Measurements from ENCODE around the gene HYDIN.
"Not testable (repeated sequence)": the region's sequence is repeated elsewhere in the genome, so short reads cannot be mapped to it uniquely, and the experiment has no call there.

DNA sequence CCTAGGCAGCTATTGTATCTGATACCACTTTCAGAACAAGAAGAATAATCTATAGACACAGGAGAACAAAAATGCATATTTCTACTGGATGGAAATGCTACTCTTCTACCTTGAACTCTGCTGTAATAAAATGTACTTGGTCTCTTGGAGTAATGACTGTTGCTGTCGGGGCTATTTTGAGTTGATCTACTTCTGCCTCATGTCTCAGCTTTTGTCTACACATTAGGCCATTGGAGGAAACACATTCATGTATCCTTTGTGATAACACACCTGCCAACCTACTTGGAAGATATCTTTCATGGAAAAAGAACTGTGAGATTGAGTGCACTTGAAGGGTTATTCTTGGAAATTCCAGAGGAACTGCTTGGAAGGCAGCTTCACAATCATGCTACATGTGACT is 159.9 kb downstream of the HYDIN start:
- TF ChIP-seq, protein P1, sequence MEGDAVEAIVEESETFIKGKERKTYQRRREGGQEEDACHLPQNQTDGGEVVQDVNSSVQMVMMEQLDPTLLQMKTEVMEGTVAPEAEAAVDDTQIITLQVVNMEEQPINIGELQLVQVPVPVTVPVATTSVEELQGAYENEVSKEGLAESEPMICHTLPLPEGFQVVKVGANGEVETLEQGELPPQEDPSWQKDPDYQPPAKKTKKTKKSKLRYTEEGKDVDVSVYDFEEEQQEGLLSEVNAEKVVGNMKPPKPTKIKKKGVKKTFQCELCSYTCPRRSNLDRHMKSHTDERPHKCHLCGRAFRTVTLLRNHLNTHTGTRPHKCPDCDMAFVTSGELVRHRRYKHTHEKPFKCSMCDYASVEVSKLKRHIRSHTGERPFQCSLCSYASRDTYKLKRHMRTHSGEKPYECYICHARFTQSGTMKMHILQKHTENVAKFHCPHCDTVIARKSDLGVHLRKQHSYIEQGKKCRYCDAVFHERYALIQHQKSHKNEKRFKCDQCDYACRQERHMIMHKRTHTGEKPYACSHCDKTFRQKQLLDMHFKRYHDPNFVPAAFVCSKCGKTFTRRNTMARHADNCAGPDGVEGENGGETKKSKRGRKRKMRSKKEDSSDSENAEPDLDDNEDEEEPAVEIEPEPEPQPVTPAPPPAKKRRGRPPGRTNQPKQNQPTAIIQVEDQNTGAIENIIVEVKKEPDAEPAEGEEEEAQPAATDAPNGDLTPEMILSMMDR (conservative IDR thresholded peaks at IDR 0.05) = not testable (repeated sequence)
- TF ChIP-seq ZFX (IDR thresholded peaks at IDR 0.05) = not testable (repeated sequence)
